PC-9 (cell line): ENCODE results near the gene DAP3.

ENCODE experiments used
- EZH2 ChIP-seq: fragments of 200-600 bp; sonication (generic); IDR thresholded peaks from 2 replicates; pipeline ENCODE4 v1.8.0; 2017; ENCODE audit warnings: antibody characterized with exemption, low read depth
- TF ChIP-seq, protein P1 (sequence below): fragments of 200-600 bp; sonication (generic); conservative IDR thresholded peaks from 2 replicates; pipeline ENCODE4 v1.6.1; 2017; ENCODE audit warnings: mixed run types, antibody characterized with exemption, mild to moderate bottlenecking, moderate library complexity

- TF ChIP-seq, protein P1, sequence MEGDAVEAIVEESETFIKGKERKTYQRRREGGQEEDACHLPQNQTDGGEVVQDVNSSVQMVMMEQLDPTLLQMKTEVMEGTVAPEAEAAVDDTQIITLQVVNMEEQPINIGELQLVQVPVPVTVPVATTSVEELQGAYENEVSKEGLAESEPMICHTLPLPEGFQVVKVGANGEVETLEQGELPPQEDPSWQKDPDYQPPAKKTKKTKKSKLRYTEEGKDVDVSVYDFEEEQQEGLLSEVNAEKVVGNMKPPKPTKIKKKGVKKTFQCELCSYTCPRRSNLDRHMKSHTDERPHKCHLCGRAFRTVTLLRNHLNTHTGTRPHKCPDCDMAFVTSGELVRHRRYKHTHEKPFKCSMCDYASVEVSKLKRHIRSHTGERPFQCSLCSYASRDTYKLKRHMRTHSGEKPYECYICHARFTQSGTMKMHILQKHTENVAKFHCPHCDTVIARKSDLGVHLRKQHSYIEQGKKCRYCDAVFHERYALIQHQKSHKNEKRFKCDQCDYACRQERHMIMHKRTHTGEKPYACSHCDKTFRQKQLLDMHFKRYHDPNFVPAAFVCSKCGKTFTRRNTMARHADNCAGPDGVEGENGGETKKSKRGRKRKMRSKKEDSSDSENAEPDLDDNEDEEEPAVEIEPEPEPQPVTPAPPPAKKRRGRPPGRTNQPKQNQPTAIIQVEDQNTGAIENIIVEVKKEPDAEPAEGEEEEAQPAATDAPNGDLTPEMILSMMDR: no peak
- no peak for TF ChIP-seq EZH2
These were observed 8.4 kb upstream of the DAP3 start for GRCh38 chr1:155680531-155680930.
